Islet of Langerhans (tissue), 1 donor: ENCODE results near the gene CS.
"Not testable (repeated sequence)": the region's sequence is repeated elsewhere in the genome, so short reads cannot be mapped to it uniquely, and the experiment has no call there.

Experiments used
- FAIRE-seq: peaks from one replicate; lab custom pipeline; 2011; peaks lifted over from hg19 to GRCh38; lab: Jason Lieb, UNC

The CS gene

DNA sequence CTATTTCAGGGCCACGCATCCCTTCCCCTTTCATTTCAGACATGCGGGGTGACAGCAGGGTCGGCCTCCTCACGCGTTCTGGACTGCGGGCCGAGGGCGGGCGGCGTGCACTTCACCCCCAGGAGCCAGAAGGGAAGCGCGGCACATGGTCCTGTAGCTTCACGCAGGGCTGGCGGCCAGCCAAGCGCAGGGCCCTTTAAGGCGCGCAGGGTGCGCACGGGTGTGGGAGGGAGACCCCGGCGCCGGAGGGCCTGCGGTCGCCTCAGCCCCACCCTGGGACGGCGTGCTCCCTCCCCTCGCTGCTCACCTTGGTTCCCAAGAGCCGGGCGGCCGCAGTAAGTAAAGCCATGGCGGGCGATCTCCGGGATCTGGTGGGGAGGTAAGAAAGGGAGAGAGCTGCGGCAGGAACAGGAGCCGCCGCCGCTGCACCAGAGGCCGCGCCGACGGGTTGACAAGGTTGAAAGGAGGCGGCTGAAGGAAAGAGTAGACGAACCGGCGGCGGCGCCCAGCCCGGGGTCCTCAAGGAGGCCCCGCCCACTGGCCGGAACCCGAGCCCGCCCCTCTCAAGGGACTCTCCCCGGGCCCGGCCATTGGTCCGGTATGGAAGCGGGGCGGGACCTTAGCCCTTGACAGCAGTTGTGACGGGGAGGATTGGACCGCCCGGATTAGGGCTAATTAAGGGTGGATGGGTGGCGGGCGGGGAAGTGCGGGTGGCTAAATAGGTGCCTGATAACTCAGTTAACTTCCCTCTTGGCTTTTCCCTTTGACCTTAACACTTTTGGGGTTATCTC is at the start of gene CS:
Gene CS (minus strand): TSS at position 478 of the 791 bp plus-strand sequence. CDS start 129 bp downstream, at position 349.
- no peak for FAIRE-seq

DNA sequence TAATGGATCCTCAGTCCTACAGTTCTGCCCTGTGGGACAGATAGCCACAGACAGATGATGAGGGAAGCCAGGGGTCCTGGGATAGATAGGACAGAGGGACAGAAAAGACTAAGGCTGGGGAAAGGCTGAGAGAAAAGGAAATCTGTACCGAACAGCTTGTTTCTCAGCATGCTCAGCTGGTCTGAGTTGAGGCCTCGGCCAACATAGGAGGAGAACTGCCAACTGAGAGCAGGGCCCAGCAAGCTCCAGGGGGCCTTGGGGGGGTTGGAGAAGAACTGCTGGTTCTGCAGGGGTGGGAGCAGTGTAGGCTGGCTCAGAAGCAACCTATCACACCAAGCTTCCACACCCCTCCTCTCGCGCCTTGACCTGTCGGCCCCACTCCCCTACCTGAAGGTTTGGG is 48.6 kb upstream of the CS start:
- FAIRE-seq: no peak

DNA sequence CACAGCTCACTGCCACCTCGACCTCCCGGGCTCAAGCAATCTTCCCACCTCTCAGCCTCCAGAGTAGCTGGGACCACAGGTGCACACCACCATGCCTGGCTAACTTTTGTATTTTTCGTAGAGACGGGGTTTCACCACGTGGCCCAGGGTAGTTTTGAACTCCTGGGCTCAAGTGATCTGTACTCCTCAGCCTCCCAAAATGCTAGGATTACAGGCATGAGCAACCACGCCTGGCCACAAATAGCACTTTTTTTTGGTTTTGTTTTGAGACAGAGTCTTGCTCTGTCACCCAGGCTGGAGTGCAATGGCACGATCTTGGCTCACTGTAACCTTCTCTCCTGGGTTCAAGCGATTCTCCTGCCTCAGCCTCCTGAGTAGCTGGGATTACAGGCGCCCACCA is 47.1 kb upstream of the CS start:
- FAIRE-seq: not testable (repeated sequence)

DNA sequence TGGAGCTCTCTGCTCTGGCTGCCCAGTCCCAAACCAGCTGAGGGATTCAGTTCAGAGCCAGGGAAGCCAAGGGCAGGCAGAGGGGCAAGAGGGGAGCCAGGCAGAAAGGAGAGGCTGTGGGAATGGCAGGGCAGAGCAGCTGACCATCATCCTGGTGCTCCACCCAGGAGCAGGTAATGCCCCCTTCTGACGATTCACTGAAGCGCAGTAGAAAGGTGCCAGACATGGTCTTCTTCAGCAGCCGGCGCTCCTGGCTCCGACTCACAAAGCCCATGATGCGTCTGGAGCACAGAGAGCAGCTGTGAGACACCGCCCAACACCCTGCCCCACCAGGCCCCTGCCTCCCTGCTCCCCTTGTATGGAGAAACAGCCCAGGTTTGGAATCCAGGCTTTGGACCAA is 46.5 kb upstream of the CS start:
- no peak for FAIRE-seq

DNA sequence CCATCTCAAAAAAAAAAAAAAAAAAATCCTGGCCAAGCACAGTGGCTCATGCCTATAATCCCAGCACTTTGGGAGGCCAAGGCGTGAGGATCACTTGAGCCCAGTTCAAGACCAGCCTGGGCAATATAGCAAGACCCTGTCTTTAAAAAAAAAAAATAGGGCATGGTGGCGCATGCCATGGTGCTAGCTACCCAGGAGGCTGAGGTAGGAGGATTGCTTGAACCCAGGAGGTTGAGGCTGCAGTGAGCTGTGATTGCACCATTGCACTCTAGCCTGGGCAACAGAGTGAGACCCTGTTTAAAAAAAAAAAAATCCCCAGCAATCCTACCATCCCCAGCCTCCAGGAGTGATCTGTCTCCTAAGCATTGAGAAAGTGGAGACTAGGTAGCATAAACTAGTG is 42.2 kb upstream of the CS start:
- FAIRE-seq: not testable (repeated sequence)

DNA sequence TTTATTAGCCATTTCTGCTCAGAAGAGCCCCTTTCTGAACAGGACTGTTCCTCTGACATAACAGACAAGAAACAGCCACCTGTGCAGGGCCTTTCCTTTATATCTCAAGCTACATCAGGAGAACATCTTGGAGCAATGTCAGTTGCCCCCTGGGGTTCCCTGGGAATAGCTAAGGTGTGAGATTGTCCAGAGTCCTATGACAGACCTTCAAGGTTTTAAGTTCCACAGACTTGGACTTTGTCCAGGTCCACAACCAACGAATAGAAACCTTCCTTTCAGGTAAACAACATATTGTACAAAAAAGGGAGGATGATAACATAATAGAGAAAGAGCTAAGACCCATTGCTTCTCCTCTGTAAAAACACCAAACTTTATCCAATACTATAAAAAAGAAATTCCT is 41.5 kb upstream of the CS start:
- no peak for FAIRE-seq

DNA sequence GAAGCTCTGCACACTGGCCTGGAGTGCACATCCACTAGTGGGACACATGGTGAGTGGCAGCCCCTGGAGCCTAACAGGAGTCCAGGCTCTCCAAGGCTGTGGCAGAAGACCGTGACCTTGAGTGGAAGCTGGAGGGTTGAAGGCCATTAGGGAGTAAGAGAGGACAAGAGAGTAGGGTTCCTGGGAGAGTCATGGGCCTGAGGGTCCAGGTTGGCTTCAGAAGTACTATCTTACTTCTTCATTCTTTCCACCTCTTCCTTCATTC is 39.0 kb upstream of the CS start:
- no peak for FAIRE-seq

DNA sequence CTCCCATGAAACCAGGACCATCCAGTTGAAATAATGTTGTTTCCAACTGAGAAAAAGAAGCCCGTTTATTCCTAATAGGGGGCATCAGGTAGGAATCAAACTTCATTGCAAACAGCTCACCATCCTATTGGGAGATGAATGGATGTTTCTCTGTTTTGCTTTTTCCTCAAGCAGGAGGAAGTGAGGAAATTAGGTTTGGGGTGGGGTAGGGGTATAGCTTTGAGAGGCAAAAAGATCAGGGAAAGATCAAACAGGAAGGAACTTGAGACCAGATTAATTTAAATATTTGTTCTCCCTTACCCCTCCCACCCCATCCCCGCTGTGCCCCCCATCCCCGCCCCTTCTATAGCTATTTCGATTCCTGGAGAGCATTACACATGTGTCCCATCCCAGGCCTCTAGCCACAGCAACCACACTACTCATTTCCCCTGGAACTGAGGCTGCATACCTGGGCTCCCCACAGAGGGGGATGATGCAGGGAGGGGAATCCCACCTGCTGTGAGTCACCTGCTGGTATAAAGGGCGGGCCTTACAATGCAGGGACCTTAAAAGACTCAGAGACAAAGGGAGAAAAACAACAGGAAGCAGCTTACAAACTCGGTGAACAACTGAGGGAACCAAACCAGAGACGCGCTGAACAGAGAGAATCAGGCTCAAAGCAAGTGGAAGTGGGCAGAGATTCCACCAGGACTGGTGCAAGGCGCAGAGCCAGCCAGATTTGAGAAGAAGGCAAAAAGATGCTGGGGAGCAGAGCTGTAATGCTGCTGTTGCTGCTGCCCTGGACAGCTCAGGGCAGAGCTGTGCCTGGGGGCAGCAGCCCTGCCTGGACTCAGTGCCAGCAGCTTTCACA is 38.4 kb upstream of the CS start, which contains the start of gene IL23A:
Gene IL23A (plus strand): TSS at position 577 of the 850 bp plus-strand sequence. CDS start 161 bp downstream, at position 738.
- FAIRE-seq: no peak

DNA sequence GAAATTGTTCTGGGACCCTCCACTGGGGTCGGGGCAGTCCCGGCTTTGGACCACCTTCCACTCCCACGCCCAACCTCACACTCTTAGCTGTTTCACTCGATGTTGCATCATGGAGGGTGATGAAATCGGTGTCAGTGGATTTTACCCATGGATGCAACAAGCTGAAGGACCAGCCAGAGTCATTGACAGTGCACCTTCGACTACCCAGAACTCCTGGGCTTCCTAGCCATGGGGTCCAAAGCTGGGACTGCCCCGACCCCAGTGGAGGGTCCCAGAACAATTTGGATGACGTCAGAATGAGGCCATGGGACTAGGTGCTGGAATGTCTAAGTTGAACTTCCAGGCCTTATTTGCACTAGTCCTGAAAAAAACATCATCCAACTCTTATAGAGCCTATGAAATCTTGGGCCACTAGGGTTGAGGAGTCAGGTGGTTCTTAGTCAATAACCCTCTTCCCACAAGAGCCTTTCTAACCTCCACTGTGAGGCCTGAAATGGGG is 37.7 kb upstream of the CS start:
- no peak for FAIRE-seq

DNA sequence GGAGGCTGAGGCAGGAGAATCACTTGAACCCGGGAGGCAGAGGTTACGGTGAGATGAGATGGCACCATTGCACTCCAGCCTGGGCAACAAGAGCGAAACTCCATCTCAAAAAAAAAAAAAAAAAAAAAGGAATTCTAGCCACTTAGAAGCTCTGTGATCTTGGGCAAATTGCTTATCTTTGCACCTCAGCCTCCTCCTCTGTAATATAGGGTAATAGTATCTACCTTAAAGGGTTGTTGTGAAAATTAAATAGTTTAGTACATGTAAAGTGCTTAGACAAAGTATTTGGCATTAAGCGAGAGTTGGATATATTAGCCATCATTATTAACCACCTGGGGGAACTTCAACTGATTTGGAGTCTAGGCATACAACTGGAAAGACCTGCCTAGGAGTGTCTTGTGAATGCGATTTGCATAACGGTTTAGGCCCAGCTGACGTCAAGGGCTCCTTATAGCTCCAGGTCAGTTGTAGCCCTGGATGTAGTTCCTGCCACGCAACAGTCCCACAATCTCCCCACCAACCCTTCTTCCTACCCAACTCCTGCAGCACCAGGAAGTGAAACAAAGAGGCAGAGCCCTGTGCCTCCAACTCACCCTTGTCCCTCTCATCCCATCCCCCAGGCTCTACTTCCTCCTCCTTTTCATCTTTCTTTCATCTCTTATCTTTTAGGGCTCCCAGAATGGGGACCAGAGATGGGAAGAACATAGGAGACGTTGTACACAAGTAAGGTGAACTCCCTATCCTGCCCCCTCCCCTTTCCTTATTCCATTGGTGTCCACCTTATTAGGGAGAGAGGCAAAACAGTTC is 36.4 kb upstream of the CS start:
- no peak for FAIRE-seq

DNA sequence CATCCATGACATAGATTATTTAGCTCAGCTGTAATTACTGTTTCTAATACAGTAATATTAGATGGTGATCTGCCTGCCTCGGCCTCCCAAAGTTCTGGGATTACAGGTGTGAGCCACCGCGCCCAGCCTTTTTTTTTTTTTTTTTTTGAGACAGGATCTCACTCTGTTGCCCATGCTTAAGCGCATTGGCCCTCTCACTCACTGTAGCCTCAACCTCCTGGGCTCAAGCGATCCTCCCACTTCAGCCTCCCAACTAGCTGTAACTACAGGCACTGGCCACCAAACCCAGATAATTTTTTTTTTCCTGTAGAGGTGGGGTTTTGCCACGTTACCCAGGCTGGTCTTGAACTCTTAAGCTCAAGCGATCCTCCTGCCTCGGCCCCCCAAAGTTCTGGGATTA is 35.4 kb upstream of the CS start:
- FAIRE-seq: not testable (repeated sequence)

DNA sequence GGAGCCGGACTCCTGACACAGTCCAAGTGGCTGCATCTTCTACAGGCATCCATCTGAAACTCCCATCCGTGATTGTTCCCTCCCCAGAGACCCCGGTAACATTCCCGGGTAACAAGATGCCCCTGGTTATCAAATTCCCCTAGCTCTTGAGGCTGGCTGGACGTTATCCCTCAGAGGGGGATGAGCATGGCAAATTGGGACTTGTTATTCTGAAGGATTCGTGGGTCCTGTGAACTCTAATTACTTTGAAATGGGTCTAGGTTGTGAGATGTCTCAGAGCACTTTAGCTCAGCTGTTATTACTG is 34.3 kb upstream of the CS start:
- FAIRE-seq: no peak

DNA sequence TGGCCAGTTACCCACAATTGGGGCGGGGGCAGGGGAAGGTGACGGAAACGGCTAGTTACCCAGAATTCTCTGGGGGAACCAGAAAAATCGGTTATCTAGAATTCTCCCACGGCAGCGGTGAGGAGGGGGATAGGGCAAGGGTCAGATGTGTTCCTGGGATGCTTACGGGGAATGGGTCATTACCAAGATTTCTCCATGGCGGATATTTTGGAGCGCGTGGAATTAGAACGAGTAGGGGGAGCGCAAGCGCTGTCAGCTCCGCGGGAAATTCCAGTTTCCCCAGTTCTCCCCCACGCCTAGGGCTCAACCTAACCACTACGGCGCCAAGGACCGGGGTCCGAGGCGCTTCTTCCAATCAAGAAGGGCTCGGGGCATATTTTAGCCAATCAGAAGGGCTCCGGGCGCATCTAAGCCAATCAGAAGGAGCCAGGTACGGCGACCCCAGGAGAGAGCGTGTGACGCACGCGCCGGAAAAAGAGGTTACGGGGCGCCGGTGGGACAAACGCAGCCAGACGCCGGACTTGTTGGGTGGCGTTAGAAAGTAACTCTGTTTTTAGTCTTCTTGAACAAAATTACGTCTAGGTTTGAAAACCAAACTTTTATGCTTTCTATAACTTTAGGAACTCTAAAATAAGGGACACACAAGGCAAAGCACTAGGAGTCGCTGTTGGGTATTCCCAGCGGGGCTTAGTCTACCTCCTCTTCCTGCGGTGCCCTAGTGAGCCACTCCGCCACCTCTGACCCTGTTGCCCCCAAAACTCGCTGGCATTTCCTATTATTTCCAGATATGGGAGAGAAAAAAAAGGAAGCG is 33.8 kb upstream of the CS start, which contains the start of gene PAN2:
Gene PAN2 (minus strand): TSS at position 322 of the 811 bp plus-strand sequence. CDS start 906 bp downstream, outside the sequence.
- peak; percentile 24 for FAIRE-seq

DNA sequence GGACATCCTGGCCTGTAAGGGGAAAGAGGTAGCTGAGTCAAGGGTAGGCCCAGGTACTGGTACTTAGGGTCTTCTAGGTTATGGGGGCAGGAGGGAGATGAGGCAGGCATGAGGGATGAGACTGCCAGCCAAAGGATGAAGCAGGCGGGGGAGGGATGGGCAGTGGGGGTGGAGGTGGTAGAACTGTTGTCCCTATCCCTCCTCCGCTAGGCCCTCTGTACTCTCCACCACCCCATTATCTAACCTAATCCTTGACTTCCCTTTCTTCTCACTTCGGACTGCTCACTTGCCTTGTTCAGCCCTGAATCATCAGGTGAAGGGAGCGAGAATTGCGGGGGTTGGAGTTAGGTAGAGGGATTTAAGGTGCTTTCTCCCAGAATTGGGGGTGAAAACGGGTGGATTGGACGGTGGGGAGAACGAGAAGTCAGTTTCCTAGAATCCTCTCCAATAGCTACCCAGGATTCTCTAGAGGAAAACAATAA is 33.1 kb upstream of the CS start:
- no peak for FAIRE-seq

DNA sequence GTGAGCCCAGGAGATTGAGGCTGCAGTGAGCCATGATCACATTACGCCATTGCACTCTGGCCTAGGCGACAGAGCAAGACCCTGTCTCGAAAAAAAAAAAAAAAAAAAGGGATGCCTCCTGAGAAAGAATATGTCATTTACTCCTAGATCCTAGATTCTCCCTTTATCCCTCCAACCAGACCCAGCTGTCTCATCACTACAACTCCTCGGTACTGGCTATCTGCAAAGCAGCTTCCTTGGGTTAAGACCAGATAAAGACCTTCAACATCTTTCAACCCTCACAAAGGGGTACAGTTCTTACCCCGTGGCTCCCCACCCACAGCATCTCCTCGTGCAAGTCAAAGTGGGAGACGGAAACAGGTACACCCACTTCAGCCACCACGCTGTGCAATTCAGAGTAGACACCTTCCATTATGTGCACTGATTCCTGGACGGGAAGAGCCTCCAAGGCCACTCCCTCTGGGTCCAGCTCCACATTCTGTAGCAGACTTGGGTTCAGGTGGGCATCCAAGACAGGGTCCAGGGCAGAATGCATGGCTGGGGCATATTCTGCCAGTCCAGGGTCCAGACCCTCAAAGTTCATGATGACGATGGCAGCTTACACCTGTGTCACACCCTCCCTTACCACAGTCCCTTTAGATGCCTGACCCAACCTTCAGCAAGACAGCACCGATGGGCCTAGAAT is 32.5 kb upstream of the CS start:
- FAIRE-seq: no peak

DNA sequence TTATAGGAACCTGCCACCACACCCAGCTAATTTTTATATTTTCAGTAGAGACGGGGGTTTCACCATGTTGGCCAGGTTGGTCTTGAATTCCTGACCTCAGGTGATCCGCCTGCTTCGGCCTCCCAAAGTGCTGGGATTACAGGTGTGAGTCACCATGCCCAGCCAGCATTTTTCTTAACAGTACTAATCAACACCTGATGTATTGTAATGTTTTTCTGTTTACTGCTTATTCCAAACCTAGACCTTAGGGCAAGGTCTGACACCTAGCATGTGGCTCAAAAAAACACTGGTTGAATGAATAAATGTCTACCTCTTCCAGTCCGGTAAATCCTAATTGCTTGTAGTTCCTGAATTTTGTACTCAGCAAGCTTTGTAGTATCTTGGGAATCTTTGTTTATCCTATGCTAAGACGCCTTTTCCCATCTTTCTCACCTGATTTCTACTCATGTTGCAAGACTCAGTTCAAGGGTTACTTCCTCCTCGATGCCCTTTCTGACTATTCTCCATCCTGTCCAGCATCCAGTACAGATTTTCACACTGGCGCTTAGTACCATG is 30.9 kb upstream of the CS start:
- FAIRE-seq: no peak

DNA sequence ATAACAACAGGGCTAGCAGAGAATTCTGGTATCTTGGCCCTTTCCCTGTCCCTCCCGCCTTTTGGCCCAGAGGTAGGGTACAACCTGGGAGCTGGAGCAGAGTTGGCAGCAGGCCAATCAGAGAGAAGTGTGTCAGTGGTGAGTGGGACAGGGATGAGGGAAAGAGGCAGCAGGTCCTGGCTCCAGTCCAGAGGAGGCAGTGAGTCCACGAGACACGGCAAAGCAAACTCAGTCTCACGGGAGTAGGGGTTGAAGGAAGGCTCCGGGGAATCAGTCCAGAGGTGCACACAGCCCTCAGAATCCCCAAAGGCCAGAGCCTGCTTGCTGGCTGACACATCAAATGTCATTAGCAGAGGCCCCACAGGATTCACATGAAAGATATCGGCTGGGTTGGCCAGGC is 26.4 kb upstream of the CS start:
- FAIRE-seq: no peak

DNA sequence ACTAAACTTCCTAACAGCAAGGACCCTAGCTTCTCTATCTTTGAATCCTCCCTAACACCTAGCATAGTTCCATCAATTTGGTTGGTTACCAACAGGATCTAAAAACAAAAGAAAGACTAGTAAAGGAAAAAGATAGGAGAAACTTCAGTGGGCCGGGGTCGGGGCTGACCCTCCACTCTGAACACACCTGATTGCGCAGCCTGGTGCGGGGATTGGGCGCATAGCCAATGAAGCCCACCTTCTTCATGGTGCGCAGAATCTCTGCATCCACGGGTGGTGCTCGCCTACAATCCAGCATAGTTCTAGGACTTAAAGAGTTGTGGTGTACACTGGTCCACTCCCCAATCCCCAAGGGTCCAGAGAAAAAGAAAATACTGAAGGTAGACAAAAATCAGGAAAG is 26.0 kb upstream of the CS start:
- FAIRE-seq: no peak

DNA sequence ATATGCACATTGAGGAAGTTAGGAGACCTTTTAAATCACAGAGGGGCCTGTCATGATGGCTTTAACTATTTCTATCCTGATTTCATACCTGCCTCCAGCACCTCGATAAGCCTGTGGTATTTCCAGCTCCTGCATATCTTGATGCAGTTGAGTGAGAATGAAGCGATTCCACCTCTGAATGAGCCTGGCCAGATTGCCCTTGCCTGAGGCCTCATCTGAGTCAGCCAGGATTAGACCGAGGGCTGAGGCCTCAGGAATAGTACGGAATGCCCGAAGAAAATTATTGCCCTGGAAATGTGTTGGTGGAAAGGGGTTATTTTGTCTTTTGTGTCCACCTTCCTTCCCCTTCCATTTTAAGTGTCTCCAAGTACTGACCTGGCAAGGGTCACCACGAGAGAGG is 24.1 kb upstream of the CS start:
- no peak for FAIRE-seq

DNA sequence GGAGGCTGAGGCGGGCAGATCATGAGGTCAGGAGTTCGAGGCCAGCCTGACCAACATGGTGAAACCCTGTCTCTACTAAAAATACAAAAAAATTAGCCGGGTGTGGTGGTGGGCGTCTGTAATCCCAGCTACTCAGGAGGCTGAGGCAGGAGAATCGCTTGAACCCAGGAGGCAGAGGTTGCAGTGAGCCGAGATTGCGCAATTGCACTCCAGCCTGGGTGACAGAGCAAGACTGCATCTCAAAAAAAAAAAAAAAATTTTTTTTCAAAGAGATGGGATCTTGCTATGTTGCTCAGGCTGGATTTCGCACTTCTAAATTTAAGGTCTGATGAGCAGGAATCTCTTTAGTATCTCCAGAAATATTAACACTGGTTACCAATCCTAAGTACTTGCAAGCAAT is 21.5 kb upstream of the CS start:
- FAIRE-seq: not testable (repeated sequence)

DNA sequence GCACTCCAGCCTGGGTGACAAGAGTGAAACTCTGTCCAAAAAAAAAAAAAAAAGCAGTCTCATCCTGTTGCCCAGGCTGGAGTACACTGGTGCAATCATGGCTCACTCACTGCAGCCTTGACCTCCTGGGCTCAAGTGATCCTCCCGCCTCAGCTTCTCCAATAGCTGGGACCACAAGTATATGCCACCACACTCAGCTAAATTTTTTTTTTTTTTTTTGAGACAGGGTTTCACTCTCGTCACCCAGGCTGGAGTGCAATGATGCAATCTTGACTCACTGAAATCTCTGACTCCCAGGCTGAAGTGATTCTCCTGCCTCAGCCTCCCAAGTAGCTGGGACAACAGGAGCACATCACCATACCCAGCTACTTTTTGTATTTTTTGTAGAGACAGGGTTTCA is 20.9 kb upstream of the CS start:
- FAIRE-seq: no peak
